ENCODE measurements around the gene OR5B21.

OR5B21 gene

GRCh38 chr11:58508005-58508404 lies at the start of gene OR5B21:
TSS of gene OR5B21 (minus strand) at chr11:58508105. CDS start at chr11:58508105, 0 bp downstream.
- no peak for DNase-seq

GRCh38 chr11:58549644-58550043 lies 41.7 kb upstream of the OR5B21 start:
- no peak for DNase-seq

GRCh38 chr11:58546841-58547240 lies 38.9 kb upstream of the OR5B21 start:
- no peak for DNase-seq

DNA sequence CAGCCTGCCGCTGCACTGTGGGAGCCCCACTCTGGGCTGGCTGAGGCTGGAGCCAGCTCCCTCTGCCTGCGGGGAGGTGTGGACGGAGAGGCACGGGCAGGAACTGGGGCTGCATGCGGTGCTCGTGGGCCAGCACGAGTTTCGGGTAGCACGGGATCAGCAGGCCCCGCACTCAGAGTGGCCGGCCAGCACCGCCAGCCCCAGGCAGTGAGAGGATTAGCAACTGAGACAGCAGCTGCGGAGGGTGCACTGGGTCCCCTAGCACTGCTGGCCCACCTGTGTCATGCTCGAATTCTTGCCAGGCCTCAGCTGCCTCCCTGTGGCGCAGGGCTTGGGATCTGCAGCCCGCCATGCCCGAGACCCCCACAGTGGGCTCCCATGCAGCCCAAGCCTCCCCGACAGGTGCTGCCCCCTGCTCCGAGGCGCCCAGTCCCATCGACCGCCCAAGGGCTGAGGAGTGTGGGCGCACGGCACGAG lies 24.0 kb upstream of the OR5B21 start:
- no peak for DNase-seq

DNA sequence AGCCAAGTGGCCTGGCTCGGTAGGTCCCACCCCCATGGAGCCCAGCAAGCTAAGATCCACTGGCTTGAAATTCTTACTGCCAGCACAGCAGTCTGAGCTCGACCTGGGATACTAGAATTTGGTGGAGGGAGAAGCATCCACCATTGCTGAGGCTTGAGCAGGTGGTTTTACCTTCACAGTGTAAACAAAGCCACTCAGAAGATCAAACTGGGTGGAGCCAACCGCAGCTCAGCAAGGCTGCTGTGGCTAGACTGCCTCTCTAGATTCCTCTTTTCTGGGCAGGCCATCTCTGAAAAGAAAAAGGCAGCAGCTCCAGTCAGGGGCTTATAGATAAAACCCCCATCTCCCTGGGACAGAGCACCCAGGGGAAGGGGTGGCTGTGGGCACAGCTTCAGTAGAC lies 22.3 kb upstream of the OR5B21 start:
- DNase-seq: peak in 1 of 4 experiments; percentile 7

DNA sequence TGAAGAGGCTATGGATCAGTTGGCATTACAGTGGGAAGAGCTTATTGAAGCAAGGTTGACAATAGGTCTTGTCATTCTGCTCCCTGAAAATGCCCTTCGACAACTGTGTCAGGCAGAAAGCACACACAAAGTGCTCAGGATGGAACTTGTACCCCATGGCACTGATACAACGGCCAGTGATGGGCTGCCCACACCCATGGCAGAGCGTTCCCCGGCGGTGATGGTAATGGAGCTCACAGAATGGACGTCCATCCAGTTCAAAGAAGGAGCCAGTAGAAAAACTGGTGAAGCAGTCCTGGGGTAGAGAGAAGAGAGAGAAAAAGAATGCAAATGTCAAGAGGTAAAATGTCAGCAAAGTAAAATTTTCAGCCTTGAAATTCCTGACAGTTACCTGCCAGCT lies 19.5 kb upstream of the OR5B21 start:
- no peak for DNase-seq

GRCh38 chr11:58526721-58527120 lies 18.8 kb upstream of the OR5B21 start:
- DNase-seq: no peak

DNA sequence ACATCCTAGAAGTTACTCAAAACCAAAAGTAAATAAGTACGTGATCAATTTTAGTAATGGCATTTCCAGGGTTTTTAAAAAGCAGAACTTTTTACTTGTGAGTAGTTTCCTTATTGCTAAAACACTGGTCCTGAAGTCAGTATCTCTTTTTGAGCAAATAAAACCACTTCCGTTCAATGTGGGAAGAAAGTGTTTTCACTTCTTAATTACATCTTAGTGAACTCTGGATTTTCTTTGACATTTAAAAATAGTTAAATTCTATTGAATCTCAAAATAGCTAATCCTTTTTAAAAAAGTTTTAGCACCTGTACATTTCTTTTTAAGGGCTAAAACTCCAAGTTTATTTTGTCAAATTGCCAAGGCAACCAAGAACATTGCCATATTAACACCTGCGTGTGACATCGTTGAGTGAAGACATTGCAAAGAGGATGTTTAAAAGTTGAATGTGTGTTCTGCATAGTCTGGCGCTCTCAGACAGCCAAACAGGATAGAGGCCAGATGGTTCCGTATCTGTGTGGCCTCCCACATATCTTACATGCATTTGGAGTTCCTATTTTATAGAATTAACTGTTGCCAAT lies 17.2 kb upstream of the OR5B21 start:
- no peak for DNase-seq

GRCh38 chr11:58524232-58525036 lies 16.5 kb upstream of the OR5B21 start:
- no peak for DNase-seq

DNA sequence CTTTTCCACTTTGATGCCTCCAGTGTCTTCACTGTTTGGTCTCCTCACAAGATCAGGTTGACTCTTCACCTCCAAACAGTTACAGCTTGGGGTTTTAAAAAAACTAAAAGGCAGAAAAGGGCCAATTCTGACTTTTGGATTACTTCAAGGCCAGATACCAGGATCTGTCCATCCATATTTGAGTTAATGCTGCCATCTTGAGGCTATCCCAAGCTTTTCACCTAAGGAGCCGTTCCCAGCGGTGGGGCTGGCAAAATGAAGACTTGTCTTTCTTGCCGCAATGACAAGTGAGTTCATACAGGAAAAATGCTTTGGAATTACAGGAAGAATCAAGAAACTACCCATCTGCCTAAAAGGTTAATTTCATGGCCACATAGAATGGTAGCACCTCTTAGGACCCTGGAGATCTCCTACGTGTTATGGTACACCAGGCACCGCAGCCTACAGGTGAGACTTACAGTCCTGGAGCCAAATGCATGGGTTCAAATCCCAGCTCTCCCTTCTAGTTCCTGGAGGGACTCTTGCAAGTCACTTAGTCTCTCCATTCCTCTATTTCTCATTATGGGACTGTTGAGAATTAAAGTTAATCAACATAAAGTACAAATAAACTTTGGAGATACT lies 6.0 kb upstream of the OR5B21 start:
- no peak for DNase-seq

DNA sequence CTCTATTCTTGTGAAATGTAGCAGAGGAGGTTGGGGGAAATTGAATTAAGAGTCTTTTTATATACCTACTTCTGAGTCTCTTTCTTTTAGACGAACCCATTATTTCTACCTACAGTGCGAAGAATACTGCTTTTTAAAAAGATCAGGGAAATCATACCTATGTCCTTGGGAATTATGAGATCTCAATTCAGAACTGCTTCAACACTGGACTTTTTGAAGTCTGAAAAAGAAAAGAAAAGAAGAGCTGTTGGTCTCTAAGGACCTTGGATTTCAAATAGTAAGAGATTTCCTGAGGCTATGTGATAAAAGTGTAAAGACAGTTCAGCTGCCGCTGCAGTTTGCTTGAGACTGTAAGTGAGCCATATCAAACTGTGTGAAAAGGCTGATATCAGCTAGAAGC lies 3.7 kb upstream of the OR5B21 start:
- DNase-seq: no peak

GRCh38 chr11:58509748-58510147 lies 1.8 kb upstream of the OR5B21 start:
- DNase-seq: no peak

DNA sequence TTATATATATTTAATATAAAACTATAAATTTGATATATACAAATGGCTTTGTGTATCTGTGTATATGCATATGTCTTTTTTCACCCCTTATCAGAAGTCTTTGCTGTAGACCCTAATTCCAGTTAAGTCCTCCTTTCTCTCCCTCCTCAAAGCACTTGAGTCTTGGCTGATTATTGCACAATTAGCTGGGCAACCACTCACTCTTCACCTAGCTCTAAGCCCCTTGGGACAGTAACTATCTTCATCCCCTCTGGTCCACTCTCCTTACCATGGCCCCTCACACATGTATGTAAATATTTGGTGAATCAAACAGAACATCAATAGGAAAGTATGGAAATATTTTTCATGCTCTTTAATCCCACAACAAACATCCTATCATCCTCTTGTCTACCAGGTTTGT lies 909 bp upstream of the OR5B21 start:
- DNase-seq: no peak

DNA sequence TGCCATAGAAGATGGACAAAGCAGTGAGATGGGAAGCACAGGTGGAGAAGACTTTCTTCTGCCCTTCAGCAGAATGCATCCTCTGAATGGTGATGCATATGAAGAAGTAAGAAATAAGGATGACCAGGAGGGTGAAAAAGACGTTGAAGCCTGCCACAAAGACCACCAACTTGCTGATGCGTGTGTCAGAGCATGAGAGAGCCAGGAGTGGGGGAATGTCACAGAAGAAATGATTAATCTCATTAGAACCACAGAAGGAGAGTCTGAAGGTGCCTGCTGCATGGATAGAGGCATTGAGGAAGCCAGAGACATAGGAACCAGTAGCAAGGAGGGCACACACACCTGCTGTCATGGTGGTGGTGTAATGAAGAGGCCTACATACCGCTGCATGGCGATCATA lies 550 bp downstream of the OR5B21 start:
- DNase-seq: no peak

DNA sequence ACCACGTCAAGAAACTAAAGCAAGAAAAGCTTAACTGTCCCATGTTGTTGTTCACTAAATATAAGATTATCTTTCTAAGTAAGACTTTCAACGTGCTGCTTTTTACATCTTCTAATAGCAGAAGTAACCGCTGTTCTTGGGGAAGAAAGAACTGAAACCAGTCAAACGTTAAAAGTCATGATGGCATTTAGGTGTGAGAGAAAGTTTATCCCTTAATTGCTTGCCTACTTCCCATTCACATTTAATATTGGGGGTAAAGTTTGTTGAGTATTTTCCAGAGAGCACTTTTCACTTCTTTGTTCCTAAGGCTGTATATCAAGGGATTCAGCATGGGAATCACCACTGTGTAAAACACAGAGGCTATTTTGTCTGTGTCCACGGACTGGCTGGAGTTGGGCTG lies 970 bp downstream of the OR5B21 start:
- DNase-seq: no peak

DNA sequence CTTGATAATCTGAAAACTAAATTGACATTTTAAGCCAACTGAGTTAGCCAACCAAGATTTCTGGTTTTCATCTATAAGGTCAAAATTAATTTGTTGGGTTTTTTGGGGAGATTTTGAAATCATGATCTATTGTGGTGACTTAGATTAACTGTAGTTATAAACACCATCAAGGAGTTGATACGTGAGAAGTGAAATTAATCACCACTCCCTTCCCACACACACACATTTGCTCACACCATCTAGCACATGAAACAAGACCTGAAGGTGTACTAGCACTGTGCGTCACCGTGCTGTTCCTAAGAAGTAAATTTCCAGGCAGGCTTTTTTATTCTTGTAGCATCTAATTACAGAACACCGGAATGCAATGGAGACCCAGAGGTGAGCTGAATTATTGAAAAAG lies 2.1 kb downstream of the OR5B21 start:
- no peak for DNase-seq

- no peak for DNase-seq
Observed at GRCh38 chr11:58504232-58504631, 3.7 kb downstream of the OR5B21 start.

- DNase-seq: no peak
Observed at GRCh38 chr11:58503361-58503856, 4.5 kb downstream of the OR5B21 start.

DNA sequence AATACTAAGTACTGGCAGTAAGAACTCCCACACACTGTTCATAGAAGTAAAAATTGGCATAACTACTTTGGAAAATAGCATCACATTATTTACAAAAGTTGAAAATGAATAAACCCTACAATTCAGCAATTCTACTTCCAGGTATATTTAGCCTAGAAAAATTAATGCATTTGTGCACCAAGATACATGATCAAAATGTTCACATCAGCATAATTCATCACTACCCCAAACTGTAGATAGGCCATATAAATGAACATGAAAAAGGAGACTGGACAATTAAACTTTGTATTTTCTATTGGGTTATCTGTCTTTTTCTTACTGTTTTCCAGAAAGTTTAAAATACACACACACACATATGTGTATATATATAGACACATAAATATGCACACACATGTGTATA lies 5.9 kb downstream of the OR5B21 start:
- DNase-seq: no peak

DNA sequence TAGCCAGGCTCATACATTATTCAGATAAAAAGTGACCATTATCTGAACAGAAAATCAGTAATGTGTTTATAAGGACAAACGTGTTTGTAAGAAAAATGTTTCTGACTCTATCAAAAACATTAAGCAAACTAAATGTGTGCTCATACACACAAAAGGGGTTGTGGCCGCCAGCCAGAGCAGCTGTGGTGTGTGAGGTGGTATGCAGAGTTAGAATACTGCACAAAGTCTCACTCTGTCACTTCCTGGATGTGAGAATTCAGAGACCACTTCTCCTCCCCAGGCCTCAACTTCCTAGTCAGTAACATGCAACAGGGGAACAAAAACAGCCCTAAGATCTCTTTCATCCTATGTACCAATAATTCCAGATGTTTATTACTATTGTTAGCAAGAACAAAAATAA lies 9.4 kb downstream of the OR5B21 start:
- no peak for DNase-seq

GRCh38 chr11:58497951-58498350 lies 10.0 kb downstream of the OR5B21 start:
- no peak for DNase-seq

- DNase-seq: no peak
Observed at GRCh38 chr11:58495906-58496305, 12.0 kb downstream of the OR5B21 start.

DNA sequence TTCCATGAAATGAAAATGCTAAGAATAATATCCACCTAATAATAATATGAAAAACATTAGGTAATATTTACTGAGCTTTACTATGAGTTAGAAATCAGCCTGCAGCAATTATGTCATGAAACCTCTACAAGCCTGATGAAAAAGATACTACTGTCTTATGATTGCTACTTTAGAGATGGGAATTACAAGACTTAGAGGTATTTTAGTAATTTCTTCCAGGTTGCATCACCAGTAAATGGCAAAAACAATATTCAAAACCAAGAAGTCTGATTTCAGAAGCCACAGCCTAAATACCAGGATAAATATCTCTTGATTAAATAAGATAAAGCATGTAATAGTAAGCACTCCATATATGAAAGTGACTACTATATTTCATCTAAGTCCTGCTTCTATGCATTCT lies 13.8 kb downstream of the OR5B21 start:
- no peak for DNase-seq

DNA sequence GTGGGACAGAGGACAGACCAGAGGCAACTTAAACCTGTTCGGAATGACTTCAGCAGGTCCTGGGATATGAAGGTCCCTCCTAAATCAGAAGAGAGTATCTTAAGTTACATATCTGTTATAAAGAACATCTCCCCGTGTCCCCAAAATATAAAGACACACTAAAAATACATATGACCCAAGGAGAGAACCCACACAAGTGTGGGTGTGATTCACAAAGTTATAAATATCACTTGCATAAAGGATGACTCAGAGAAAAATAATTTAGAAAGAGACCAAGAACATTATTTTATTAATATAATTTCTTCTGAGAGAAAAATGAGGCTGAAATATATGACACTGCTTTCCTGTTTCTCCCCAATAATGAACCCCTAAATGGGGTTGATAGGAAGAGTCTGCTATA lies 14.2 kb downstream of the OR5B21 start:
- no peak for DNase-seq
